ENCODE data around the gene TYMS.

The TYMS gene

DNA sequence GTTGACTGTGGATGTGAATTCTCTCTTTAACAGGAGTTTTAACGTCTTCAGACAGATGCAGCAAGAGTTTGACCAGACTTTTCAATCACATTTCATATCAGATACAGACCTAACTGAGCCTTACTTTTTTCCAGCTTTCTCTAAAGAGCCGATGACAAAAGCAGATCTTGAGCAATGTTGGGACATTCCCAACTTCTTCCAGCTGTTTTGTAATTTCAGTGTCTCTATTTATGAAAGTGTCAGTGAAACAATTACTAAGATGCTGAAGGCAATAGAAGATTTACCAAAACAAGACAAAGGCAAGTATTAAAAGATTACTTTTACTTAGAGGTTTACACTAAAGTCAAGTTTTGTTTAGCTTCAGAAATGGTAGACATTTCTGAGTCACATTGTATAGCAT is 30.2 kb upstream of the TYMS start:
- no peak for DNase-seq (ENCODE audit: low read depth in 1 of 2, low spot score in 1 of 2)
- no peak overlapping the region for H3K27ac ChIP-seq (replicated peaks)
- H3K4me3 ChIP-seq (replicated peaks; ENCODE audit: insufficient read depth, low read length) = no peak overlapping the region
- H3K27me3 ChIP-seq (ENCODE audit: insufficient read depth, poor library complexity, severe bottlenecking) = peaks cover 1% of the 10 kb centered on the region
- TF ChIP-seq, protein P1, sequence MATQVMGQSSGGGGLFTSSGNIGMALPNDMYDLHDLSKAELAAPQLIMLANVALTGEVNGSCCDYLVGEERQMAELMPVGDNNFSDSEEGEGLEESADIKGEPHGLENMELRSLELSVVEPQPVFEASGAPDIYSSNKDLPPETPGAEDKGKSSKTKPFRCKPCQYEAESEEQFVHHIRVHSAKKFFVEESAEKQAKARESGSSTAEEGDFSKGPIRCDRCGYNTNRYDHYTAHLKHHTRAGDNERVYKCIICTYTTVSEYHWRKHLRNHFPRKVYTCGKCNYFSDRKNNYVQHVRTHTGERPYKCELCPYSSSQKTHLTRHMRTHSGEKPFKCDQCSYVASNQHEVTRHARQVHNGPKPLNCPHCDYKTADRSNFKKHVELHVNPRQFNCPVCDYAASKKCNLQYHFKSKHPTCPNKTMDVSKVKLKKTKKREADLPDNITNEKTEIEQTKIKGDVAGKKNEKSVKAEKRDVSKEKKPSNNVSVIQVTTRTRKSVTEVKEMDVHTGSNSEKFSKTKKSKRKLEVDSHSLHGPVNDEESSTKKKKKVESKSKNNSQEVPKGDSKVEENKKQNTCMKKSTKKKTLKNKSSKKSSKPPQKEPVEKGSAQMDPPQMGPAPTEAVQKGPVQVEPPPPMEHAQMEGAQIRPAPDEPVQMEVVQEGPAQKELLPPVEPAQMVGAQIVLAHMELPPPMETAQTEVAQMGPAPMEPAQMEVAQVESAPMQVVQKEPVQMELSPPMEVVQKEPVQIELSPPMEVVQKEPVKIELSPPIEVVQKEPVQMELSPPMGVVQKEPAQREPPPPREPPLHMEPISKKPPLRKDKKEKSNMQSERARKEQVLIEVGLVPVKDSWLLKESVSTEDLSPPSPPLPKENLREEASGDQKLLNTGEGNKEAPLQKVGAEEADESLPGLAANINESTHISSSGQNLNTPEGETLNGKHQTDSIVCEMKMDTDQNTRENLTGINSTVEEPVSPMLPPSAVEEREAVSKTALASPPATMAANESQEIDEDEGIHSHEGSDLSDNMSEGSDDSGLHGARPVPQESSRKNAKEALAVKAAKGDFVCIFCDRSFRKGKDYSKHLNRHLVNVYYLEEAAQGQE (IDR thresholded peaks at IDR 0.05; ENCODE audit: insufficient replicate concordance, low read depth) = no peak

DNA sequence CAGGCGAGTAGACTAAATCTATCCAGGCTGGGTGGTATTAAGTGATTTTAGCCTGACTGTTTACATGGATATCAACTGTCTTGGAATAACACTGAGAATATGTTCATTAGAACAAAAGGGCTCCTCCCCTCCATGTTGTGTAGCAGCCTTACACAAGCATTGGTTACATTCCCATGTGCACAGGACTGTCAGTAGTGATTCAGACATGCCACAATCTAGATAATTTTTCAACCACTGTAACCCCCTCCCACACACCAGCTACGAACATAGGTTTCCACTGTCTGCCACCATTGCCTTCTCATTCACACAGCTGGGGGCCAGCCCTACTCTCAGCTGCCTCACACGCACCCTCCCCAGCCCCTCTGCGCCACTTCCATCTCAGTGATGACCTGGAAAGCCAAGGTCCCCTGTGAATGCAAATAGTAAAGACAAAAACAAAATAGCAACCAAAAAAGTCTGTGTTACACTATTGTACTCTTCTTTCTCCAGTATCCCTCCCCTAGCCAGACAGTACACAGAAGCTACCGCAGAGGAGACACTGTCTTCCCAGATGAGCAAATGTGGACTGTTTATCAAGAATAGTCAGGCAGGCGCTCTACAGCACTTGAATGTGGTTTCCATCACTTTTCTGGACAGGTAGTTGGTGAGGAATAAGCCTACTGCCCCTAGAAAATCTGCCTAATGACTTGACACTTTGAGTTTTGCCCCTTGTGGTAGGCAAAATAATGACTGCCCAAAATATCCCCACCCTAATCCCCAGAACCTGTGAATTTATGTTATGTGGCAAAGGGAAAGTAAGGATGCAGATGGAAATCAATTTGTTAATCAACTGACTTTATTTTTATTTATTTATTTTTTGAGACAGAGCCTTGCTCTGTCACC is 27.9 kb upstream of the TYMS start:
- TF ChIP-seq, protein P2, sequence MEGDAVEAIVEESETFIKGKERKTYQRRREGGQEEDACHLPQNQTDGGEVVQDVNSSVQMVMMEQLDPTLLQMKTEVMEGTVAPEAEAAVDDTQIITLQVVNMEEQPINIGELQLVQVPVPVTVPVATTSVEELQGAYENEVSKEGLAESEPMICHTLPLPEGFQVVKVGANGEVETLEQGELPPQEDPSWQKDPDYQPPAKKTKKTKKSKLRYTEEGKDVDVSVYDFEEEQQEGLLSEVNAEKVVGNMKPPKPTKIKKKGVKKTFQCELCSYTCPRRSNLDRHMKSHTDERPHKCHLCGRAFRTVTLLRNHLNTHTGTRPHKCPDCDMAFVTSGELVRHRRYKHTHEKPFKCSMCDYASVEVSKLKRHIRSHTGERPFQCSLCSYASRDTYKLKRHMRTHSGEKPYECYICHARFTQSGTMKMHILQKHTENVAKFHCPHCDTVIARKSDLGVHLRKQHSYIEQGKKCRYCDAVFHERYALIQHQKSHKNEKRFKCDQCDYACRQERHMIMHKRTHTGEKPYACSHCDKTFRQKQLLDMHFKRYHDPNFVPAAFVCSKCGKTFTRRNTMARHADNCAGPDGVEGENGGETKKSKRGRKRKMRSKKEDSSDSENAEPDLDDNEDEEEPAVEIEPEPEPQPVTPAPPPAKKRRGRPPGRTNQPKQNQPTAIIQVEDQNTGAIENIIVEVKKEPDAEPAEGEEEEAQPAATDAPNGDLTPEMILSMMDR (IDR thresholded peaks at IDR 0.05; ENCODE audit: insufficient read depth, low read length) = peak; percentile 20
- TF ChIP-seq GABPA (IDR thresholded peaks at IDR 0.05; ENCODE audit: low read depth) = no peak
- no peak for DNase-seq (ENCODE audit: low read depth in 1 of 2, low spot score in 1 of 2)
- H3K27ac ChIP-seq (replicated peaks) = no peak overlapping the region
- no peaks in the 10 kb centered on the region for H3K27me3 ChIP-seq (ENCODE audit: insufficient read depth, poor library complexity, severe bottlenecking)
- H3K4me3 ChIP-seq (replicated peaks; ENCODE audit: insufficient read depth, low read length) = no peak overlapping the region

DNA sequence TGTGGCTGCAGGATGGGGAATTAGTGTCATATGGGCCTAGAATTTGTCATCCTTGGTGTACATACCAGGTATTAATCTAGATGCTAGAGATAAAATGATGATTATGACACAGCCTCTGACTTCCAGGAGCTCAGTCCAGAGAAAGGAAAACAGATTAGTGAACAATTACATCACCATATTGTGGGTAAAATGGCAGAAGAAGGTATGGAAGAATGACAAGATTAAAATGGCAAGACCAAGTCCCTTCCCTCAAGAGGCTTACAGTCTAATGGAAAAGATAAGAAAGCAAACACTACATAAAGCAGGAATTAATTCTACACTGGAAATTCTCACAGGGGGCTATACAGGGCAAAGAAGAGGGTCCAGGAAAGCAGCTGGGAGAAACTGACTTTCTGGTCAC is 25.9 kb upstream of the TYMS start:
- Histone ChIP-seq H3K27ac (replicated peaks) (no peak overlapping the region), H3K4me3 (replicated peaks; ENCODE audit: insufficient read depth, low read length) (no peak overlapping the region), H3K27me3 (ENCODE audit: insufficient read depth, poor library complexity, severe bottlenecking) (no peaks in the 10 kb centered on the region)
- DNase-seq (ENCODE audit: low read depth in 1 of 2, low spot score in 1 of 2) = no peak
- TF ChIP-seq, protein P2 (IDR thresholded peaks at IDR 0.05; ENCODE audit: insufficient read depth, low read length) = no peak
- TF ChIP-seq, protein P1 (IDR thresholded peaks at IDR 0.05; ENCODE audit: insufficient replicate concordance, low read depth) = no peak
- TF ChIP-seq POLR2AphosphoS5 (IDR thresholded peaks at IDR 0.05; ENCODE audit: low read depth) (no peak), GABPA (IDR thresholded peaks at IDR 0.05; ENCODE audit: low read depth) (no peak), SPI1 (IDR thresholded peaks at IDR 0.05; ENCODE audit: borderline replicate concordance, low read depth) (no peak)

DNA sequence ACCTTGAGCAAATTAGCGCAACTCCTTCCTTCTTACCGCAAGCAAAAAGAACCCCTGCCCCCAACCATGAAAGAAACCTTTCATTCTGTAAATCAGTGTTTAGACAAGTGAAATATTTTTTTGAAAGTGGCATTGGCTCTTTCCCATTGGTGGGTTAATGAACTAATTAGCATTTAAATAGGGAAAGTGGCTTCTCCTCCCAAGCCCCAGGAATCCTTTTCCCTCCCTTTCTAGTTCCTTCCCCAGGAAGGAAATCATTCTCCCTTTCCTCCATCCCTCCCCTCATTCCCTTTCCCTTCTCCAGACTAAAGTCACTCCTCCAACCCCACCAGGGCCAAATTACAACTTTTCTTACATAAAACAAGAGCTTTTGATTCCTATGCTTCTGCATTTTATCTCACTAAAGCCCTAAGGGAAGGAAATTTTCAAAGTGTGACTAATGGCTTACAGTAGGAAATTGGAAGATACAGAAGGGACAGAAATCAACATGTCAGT is 22.9 kb upstream of the TYMS start:
- no peaks in the 10 kb centered on the region for H3K27me3 ChIP-seq (ENCODE audit: insufficient read depth, poor library complexity, severe bottlenecking)
- TF ChIP-seq, protein P1 (IDR thresholded peaks at IDR 0.05; ENCODE audit: insufficient replicate concordance, low read depth) = no peak
- TF ChIP-seq GABPA (IDR thresholded peaks at IDR 0.05; ENCODE audit: low read depth) = no peak
- TF ChIP-seq POLR2AphosphoS5 (IDR thresholded peaks at IDR 0.05; ENCODE audit: low read depth) = no peak
- TF ChIP-seq SPI1 (IDR thresholded peaks at IDR 0.05; ENCODE audit: borderline replicate concordance, low read depth) = no peak
- TF ChIP-seq, protein P2 (IDR thresholded peaks at IDR 0.05; ENCODE audit: insufficient read depth, low read length) = no peak
- H3K27ac ChIP-seq (replicated peaks) = no peak overlapping the region
- no peak for DNase-seq (ENCODE audit: low read depth in 1 of 2, low spot score in 1 of 2)
- no peak overlapping the region for H3K4me3 ChIP-seq (replicated peaks; ENCODE audit: insufficient read depth, low read length)
